ENCODE data around the gene ZSWIM4. TPM values are rescaled to one million over a fixed set of nuclear protein-coding genes. Genes with fewer than 3 reads are reported as not detected.
"Not testable (repeated sequence)": the region's sequence is repeated elsewhere in the genome, so short reads cannot be mapped to it uniquely, and the experiment has no call there.

ZSWIM4 gene
- polyA plus RNA-seq, 1 donor from 2014 or later = 4.7 TPM

DNA sequence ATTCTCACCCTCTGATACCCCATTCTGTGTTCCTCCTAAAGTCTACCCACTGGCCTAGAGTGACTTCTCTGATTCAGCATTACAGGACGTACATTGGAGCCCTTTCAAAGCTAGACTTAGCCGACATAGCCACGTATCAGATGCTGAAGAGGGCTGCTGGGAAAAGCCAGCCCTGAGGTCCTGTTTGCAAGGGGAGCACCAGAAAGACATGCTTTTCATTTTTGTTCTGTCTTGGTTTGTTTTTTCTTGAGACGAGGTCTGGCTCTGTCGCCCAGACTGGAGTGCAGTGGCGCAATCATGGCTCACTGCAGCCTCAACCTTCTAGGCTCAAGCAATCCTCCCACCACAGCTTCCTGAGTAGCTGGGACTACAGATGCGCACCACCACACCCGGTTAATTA is 6.3 kb upstream of the ZSWIM4 start:
- Histone ChIP-seq H3K9ac (ENCODE audit: low read length) (no peak overlapping the region), H3K27ac (ENCODE audit: low read length) (no peak overlapping the region), H3K36me3 (ENCODE audit: insufficient read depth, low read length) (no peaks in the 10 kb centered on the region), H3F3A (ENCODE audit: insufficient read depth, low read length, poor library complexity, severe bottlenecking) (no peaks in the 10 kb centered on the region), H3K4me2 (ENCODE audit: low read length) (no peak overlapping the region), H3K4me3 (ENCODE audit: low read length) (no peak overlapping the region), H3K79me2 (replicated peaks; ENCODE audit: insufficient read depth, low read length) (no peaks in the 10 kb centered on the region), H3K27me3 (ENCODE audit: insufficient read depth, low read depth, low read length) (no peaks in the 10 kb centered on the region), H2AFZ (ENCODE audit: low read depth, low read length) (no peak overlapping the region), H4K20me1 (ENCODE audit: insufficient read depth) (no peaks in the 10 kb centered on the region), H3K9me2 (ENCODE audit: insufficient read depth, low read length) (no peaks in the 10 kb centered on the region), H3K9me3 (ENCODE audit: low read length) (no peaks in the 10 kb centered on the region)
- TF ChIP-seq RAD21 (conservative IDR thresholded peaks at IDR 0.05) (no peak), MXI1 (conservative IDR thresholded peaks at IDR 0.05; ENCODE audit: poor library complexity, severe bottlenecking) (no peak), POLR2AphosphoS5 (IDR thresholded peaks at IDR 0.05) (no peak), EP300 (conservative IDR thresholded peaks at IDR 0.05; ENCODE audit: poor library complexity, severe bottlenecking) (no peak), EZH2 (IDR thresholded peaks at IDR 0.05; ENCODE audit: borderline replicate concordance, insufficient read depth, low read length, poor library complexity, severe bottlenecking) (no peak), TAF1 (IDR thresholded peaks at IDR 0.05; ENCODE audit: low read depth) (no peak), SMC3 (conservative IDR thresholded peaks at IDR 0.05; ENCODE audit: poor library complexity) (no peak)
- TF ChIP-seq, protein P1, sequence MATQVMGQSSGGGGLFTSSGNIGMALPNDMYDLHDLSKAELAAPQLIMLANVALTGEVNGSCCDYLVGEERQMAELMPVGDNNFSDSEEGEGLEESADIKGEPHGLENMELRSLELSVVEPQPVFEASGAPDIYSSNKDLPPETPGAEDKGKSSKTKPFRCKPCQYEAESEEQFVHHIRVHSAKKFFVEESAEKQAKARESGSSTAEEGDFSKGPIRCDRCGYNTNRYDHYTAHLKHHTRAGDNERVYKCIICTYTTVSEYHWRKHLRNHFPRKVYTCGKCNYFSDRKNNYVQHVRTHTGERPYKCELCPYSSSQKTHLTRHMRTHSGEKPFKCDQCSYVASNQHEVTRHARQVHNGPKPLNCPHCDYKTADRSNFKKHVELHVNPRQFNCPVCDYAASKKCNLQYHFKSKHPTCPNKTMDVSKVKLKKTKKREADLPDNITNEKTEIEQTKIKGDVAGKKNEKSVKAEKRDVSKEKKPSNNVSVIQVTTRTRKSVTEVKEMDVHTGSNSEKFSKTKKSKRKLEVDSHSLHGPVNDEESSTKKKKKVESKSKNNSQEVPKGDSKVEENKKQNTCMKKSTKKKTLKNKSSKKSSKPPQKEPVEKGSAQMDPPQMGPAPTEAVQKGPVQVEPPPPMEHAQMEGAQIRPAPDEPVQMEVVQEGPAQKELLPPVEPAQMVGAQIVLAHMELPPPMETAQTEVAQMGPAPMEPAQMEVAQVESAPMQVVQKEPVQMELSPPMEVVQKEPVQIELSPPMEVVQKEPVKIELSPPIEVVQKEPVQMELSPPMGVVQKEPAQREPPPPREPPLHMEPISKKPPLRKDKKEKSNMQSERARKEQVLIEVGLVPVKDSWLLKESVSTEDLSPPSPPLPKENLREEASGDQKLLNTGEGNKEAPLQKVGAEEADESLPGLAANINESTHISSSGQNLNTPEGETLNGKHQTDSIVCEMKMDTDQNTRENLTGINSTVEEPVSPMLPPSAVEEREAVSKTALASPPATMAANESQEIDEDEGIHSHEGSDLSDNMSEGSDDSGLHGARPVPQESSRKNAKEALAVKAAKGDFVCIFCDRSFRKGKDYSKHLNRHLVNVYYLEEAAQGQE (IDR thresholded peaks at IDR 0.05; ENCODE audit: borderline replicate concordance) = no peak
- TF ChIP-seq, protein P2, sequence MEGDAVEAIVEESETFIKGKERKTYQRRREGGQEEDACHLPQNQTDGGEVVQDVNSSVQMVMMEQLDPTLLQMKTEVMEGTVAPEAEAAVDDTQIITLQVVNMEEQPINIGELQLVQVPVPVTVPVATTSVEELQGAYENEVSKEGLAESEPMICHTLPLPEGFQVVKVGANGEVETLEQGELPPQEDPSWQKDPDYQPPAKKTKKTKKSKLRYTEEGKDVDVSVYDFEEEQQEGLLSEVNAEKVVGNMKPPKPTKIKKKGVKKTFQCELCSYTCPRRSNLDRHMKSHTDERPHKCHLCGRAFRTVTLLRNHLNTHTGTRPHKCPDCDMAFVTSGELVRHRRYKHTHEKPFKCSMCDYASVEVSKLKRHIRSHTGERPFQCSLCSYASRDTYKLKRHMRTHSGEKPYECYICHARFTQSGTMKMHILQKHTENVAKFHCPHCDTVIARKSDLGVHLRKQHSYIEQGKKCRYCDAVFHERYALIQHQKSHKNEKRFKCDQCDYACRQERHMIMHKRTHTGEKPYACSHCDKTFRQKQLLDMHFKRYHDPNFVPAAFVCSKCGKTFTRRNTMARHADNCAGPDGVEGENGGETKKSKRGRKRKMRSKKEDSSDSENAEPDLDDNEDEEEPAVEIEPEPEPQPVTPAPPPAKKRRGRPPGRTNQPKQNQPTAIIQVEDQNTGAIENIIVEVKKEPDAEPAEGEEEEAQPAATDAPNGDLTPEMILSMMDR (IDR thresholded peaks at IDR 0.05; ENCODE audit: poor library complexity, severe bottlenecking) = no peak

DNA sequence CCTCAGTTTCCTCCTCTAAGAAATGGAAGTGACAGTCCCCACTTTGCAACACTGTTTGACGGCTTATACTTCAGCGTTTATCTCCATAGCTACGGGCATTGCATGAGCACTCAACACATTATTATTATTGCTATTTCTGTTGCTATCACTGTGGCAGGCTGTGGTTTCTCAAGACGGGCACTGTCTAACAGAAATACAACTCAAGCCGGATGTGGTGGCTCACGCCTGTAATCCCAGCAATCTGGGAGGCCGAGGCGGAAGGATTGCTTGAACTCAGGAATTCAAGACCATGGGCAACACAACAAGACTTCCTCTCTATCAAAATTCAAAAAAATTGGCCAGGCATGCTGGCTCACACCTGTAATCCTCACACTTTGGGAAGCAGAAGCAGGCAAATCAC is 4.9 kb upstream of the ZSWIM4 start:
- H3K4me2 ChIP-seq (ENCODE audit: low read length) = no peak overlapping the region
- no peak overlapping the region for H2AFZ ChIP-seq (ENCODE audit: low read depth, low read length)
- TF ChIP-seq MXI1 (conservative IDR thresholded peaks at IDR 0.05; ENCODE audit: poor library complexity, severe bottlenecking) (no peak), POLR2AphosphoS5 (IDR thresholded peaks at IDR 0.05) (no peak), TAF1 (IDR thresholded peaks at IDR 0.05; ENCODE audit: low read depth) (no peak), EZH2 (IDR thresholded peaks at IDR 0.05; ENCODE audit: borderline replicate concordance, insufficient read depth, low read length, poor library complexity, severe bottlenecking) (no peak), EP300 (conservative IDR thresholded peaks at IDR 0.05; ENCODE audit: poor library complexity, severe bottlenecking) (no peak)
- TF ChIP-seq, protein P2 (IDR thresholded peaks at IDR 0.05; ENCODE audit: poor library complexity, severe bottlenecking) = no peak
- TF ChIP-seq, protein P1 (IDR thresholded peaks at IDR 0.05; ENCODE audit: borderline replicate concordance) = no peak
- no peaks in the 10 kb centered on the region for H3K9me2 ChIP-seq (ENCODE audit: insufficient read depth, low read length)
- H3F3A ChIP-seq (ENCODE audit: insufficient read depth, low read length, poor library complexity, severe bottlenecking) = no peaks in the 10 kb centered on the region
- H3K9ac ChIP-seq (ENCODE audit: low read length) = no peak overlapping the region
- no peaks in the 10 kb centered on the region for H3K27me3 ChIP-seq (ENCODE audit: insufficient read depth, low read depth, low read length)
- H3K27ac ChIP-seq (ENCODE audit: low read length) = no peak overlapping the region
- no peaks in the 10 kb centered on the region for H3K36me3 ChIP-seq (ENCODE audit: insufficient read depth, low read length)
- no peaks in the 10 kb centered on the region for H3K79me2 ChIP-seq (replicated peaks; ENCODE audit: insufficient read depth, low read length)
- no peak overlapping the region for H3K4me3 ChIP-seq (ENCODE audit: low read length)
- H4K20me1 ChIP-seq (ENCODE audit: insufficient read depth) = no peaks in the 10 kb centered on the region
- H3K9me3 ChIP-seq (ENCODE audit: low read length) = no peaks in the 10 kb centered on the region

DNA sequence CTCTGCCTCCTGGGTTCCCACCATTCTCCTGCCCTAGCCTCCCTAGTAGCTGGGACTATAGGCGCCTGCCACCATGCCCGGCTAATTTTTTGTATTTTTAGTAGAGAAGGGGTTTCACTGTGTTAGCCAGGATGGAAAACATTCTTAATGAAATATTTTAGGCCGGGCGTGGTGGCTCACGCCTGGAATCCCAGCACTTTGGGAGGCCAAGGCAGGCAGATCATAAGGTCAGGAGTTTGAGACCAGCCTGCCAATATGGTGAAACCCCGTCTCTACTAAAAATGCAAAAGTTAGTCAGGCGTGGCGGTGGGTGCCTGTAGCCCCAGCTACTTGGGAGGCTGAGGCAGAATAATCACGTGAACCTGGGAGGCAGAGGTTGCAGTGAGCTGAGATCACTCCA is 1.9 kb upstream of the ZSWIM4 start:
- H4K20me1 ChIP-seq (ENCODE audit: insufficient read depth); H3K9ac ChIP-seq (ENCODE audit: low read length); H3K9me3 ChIP-seq (ENCODE audit: low read length); H3K4me3 ChIP-seq (ENCODE audit: low read length); H3K4me2 ChIP-seq (ENCODE audit: low read length); H3F3A ChIP-seq (ENCODE audit: insufficient read depth, low read length, poor library complexity, severe bottlenecking); H3K9me2 ChIP-seq (ENCODE audit: insufficient read depth, low read length); H3K27ac ChIP-seq (ENCODE audit: low read length); H3K36me3 ChIP-seq (ENCODE audit: insufficient read depth, low read length); H3K27me3 ChIP-seq (ENCODE audit: insufficient read depth, low read depth, low read length); H2AFZ ChIP-seq (ENCODE audit: low read depth, low read length): not testable (repeated sequence)
- peaks cover 18% of the 10 kb centered on the region for H3K79me2 ChIP-seq (replicated peaks; ENCODE audit: insufficient read depth, low read length)

All from neural cell (in vitro differentiated cells).